Osteocyte (in vitro differentiated cells): ENCODE data around the gene CLIP3. TPM values are rescaled to one million over a fixed set of nuclear protein-coding genes. Genes with fewer than 3 reads are reported as not detected.

Experiments
- DNase-seq: peaks from one replicate; pipeline ENCODE4 v3.0.0; 2021; ENCODE audit warnings: mixed read lengths; ENCODE audit not compliant: unreplicated experiment; ENCODE audit errors: extremely low spot score
- H3K27ac Mint-ChIP-seq: one replicate; pipeline ENCODE4 v1.8.0; 2021; ENCODE audit warnings: mild to moderate bottlenecking, mixed read lengths; ENCODE audit not compliant: unreplicated experiment
- H3K27me3 Mint-ChIP-seq: one replicate; pipeline ENCODE4 v1.8.0; 2021; ENCODE audit warnings: mixed read lengths; ENCODE audit not compliant: unreplicated experiment
- H3K36me3 Mint-ChIP-seq: one replicate; pipeline ENCODE4 v1.8.0; 2021; ENCODE audit warnings: mixed read lengths; ENCODE audit not compliant: unreplicated experiment
- H3K4me1 Mint-ChIP-seq: one replicate; pipeline ENCODE4 v1.8.0; 2021; ENCODE audit warnings: mixed read lengths; ENCODE audit not compliant: unreplicated experiment
- H3K4me3 Mint-ChIP-seq: one replicate; pipeline ENCODE4 v1.8.0; 2021; ENCODE audit warnings: mild to moderate bottlenecking, moderate library complexity, mixed read lengths; ENCODE audit not compliant: unreplicated experiment
- H3K9me3 Mint-ChIP-seq: one replicate; pipeline ENCODE4 v1.8.0; 2021; ENCODE audit warnings: mixed read lengths; ENCODE audit not compliant: unreplicated experiment
- CTCF ChIP-seq: fragments of 200-600 bp; sonication (generic); IDR thresholded peaks from 2 replicates; pipeline ENCODE4 v1.5.0; 2021; ENCODE audit warnings: antibody characterized with exemption, mild to moderate bottlenecking, moderate library complexity
- total RNA-seq: library from RNA; stranded (reverse); gene quantifications from 2 replicates; pipeline ENCODE4 v1.2.1, GENCODE V29; 2021

CLIP3 gene
- total RNA-seq, 1 donor from 2014 or later = 72.8 TPM

- no peaks in the 10 kb centered on the region for H3K27me3 Mint-ChIP-seq
- no peak for TF ChIP-seq CTCF
- peak; percentile 98 for DNase-seq
- H3K4me3 Mint-ChIP-seq = peak within 1 kb of the TSS; percentile 95
- peak within 1 kb of the TSS; percentile 99 for H3K27ac Mint-ChIP-seq
- peaks cover 2% of the 10 kb centered on the region for H3K36me3 Mint-ChIP-seq
- H3K9me3 Mint-ChIP-seq = no peaks in the 10 kb centered on the region
- peaks cover 21% of the 10 kb centered on the region for H3K4me1 Mint-ChIP-seq
These were observed 22.3 kb upstream of the CLIP3 start, which contains the start of gene WDR62 for GRCh38 chr19:36054733-36055686. WDR62 (plus strand) TSS chr19:36054897; CDS start chr19:36054972, 75 bp downstream.

- peak within 1 kb of the TSS; percentile 99 for H3K27ac Mint-ChIP-seq
These were observed 21.6 kb upstream of the CLIP3 start, which contains the start of gene THAP8 for GRCh38 chr19:36054119-36054732. THAP8 (minus strand) TSS chr19:36054285; CDS start chr19:36054217, 68 bp downstream.

GRCh38 chr19:36051637-36052036 lies 19.0 kb upstream of the CLIP3 start:
- H3K4me3 Mint-ChIP-seq = peak overlapping the region; percentile 31
- H3K27ac Mint-ChIP-seq = no peak overlapping the region
- no peaks in the 10 kb centered on the region for H3K9me3 Mint-ChIP-seq
- DNase-seq = no peak
- H3K27me3 Mint-ChIP-seq = no peaks in the 10 kb centered on the region
- no peak for TF ChIP-seq CTCF
- H3K4me1 Mint-ChIP-seq = peaks cover 21% of the 10 kb centered on the region
- H3K36me3 Mint-ChIP-seq = peaks cover 4% of the 10 kb centered on the region

More at GRCh38 chr19:36054119-36054732, 21.6 kb upstream of the CLIP3 start, which contains the start of gene THAP8:
- Mint-ChIP-seq H3K4me1 (peaks cover 21% of the 10 kb centered on the region), H3K36me3 (peaks cover 2% of the 10 kb centered on the region), H3K4me3 (peak within 1 kb of the TSS; percentile 95), H3K27me3 (no peaks in the 10 kb centered on the region), H3K9me3 (no peaks in the 10 kb centered on the region)
- DNase-seq = peak; percentile 100
- peak; percentile 60 for TF ChIP-seq CTCF

GRCh38 chr19:36051236-36051635 lies 18.6 kb upstream of the CLIP3 start:
- peak; percentile 17 for TF ChIP-seq CTCF
- Mint-ChIP-seq H3K27me3 (no peaks in the 10 kb centered on the region), H3K36me3 (peaks cover 4% of the 10 kb centered on the region), H3K9me3 (no peaks in the 10 kb centered on the region), H3K4me3 (peak overlapping the region; percentile 31), H3K4me1 (peaks cover 18% of the 10 kb centered on the region), H3K27ac (no peak overlapping the region)
- no peak for DNase-seq
